ENCODE measurements around the gene PPP4R3A. TPM values are rescaled to one million over a fixed set of nuclear protein-coding genes. Genes with fewer than 3 reads are reported as not detected.
A peak's percentile ranks its signal among the peaks of the same experiment; 100 is the strongest.
"Not testable (repeated sequence)": the region's sequence is repeated elsewhere in the genome, so short reads cannot be mapped to it uniquely, and the experiment has no call there.

The PPP4R3A gene
- polyA plus RNA-seq, 1 donor = 98.6 TPM

DNA sequence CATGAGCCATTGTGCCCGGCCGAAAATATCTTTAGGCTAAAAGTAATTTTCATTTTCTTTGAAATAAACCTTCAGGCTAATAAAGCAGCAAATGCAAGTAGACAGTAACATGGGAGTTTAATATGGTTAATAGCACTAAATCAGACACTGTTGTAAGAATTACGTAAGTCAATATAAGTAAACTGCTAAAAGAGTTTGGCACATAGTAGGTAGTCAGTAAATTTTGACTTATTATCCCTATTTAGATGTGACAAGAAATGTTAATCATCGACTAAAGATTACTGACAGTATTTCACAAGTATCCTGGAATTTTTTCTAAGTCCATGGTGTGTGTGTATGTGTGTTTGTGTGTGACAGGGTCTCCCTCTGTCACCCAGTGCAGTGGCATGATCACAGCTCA is 3.9 kb downstream of the PPP4R3A start:
- H3K4me1 ChIP-seq (ENCODE audit: control insufficient read depth, insufficient read depth, low read length) = peaks cover 2% of the 10 kb centered on the region
- no peaks in the 10 kb centered on the region for H3K9me3 ChIP-seq (ENCODE audit: control insufficient read depth, low read depth, low read length)
- H3K27ac ChIP-seq (ENCODE audit: low read length) = no peak overlapping the region
- DNase-seq = no peak
- no CpG with 5 or more reads among the region's 4 CpGs for WGBS (ENCODE audit: insufficient coverage, low lambda C conversion rate)
- no peaks in the 10 kb centered on the region for H3K27me3 ChIP-seq (ENCODE audit: control insufficient read depth, insufficient read depth, low read length)
- H3K4me3 ChIP-seq (ENCODE audit: low read length) = no peak overlapping the region
- peaks cover 27% of the 10 kb centered on the region for H3K36me3 ChIP-seq (ENCODE audit: control insufficient read depth, insufficient read depth, low read length)

- no CpG with 5 or more reads among the region's 4 CpGs for WGBS (ENCODE audit: insufficient coverage, low lambda C conversion rate)
- H3K4me3 ChIP-seq (ENCODE audit: low read length) = no peak overlapping the region
- H3K27ac ChIP-seq (ENCODE audit: low read length) = no peak overlapping the region
- no peak for DNase-seq
- H3K4me1 ChIP-seq (ENCODE audit: control insufficient read depth, insufficient read depth, low read length) = peaks cover 2% of the 10 kb centered on the region
- H3K27me3 ChIP-seq (ENCODE audit: control insufficient read depth, insufficient read depth, low read length) = no peaks in the 10 kb centered on the region
- peaks cover 32% of the 10 kb centered on the region for H3K36me3 ChIP-seq (ENCODE audit: control insufficient read depth, insufficient read depth, low read length)
- H3K9me3 ChIP-seq (ENCODE audit: control insufficient read depth, low read depth, low read length) = no peaks in the 10 kb centered on the region
Observed at GRCh38 chr14:91503000-91503504, 7.1 kb downstream of the PPP4R3A start.

DNA sequence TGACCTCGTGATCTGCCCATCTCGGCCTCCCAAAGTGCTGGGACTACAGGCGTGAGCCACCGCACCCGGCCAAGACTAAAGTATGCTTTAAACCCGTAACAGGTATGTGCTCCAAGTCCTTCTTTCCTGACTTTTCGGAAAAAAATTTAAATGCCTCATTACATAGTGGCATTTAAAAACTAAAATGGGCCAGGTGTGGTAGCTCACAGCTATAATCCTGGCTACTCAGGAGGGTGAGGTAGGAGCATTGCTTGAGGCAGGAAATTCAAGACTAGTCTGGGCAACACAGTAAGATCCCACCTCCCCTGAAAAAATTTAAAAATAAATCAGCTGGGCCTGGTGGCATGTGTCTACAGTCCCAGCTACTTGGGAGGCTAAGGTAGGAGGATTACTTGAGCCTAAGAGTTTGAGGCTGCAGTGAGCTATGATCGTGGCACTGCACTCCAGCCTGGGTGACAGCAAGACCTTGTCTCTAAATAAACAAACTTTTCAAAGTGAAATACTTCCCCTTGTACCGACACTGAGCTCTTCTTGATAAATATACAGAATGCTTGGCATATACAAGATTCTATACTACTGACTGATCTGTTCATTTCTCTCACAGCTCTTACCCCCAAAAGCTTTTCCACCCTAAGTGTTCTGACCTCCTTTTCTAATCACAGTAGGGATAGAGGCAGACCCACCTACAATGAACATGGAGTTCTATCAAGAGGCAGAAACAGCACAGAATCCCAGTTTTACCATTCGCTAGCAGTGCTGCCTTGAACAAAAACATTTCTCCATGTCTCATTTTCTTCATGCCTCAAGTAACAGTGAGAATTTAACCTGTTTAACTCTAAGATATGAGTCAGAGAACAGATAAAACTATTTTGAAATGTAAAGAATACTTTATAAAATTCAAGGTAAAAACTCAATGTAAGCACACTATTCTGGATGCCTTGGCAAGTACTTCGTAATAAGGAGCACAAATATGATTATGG is 7.9 kb downstream of the PPP4R3A start:
- Histone ChIP-seq H3K27me3 (ENCODE audit: control insufficient read depth, insufficient read depth, low read length) (no peaks in the 10 kb centered on the region), H3K4me1 (ENCODE audit: control insufficient read depth, insufficient read depth, low read length) (peaks cover 2% of the 10 kb centered on the region), H3K9me3 (ENCODE audit: control insufficient read depth, low read depth, low read length) (no peaks in the 10 kb centered on the region), H3K36me3 (ENCODE audit: control insufficient read depth, insufficient read depth, low read length) (peaks cover 32% of the 10 kb centered on the region), H3K27ac (ENCODE audit: low read length) (no peak overlapping the region), H3K4me3 (ENCODE audit: low read length) (no peak overlapping the region)
- 93% methylated on average over 3 of the region's 11 CpGs for WGBS (ENCODE audit: insufficient coverage, low lambda C conversion rate)
- no peak for DNase-seq

DNA sequence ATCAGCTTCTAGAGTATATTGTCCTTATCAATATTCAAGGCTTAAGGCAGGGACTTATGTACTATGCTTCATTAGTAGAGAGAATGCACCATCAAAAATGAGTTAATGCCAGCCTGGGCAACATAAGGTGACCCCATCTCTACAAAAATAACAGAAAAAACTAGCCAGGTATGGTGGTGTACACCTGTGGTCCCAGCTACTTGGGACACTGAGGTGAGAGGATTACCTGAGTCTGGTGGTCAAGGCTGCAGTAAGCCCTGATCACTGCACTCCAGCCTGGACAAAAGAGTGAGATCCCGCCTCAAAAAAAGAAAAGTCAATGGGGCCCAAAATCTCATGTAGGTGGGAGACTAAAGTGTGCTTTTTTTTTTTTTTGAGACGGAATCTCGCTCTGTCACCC is 8.8 kb downstream of the PPP4R3A start:
- Histone ChIP-seq H3K9me3 (ENCODE audit: control insufficient read depth, low read depth, low read length) (no peaks in the 10 kb centered on the region), H3K27ac (ENCODE audit: low read length) (no peak overlapping the region), H3K4me1 (ENCODE audit: control insufficient read depth, insufficient read depth, low read length) (no peaks in the 10 kb centered on the region), H3K4me3 (ENCODE audit: low read length) (no peak overlapping the region), H3K27me3 (ENCODE audit: control insufficient read depth, insufficient read depth, low read length) (no peaks in the 10 kb centered on the region), H3K36me3 (ENCODE audit: control insufficient read depth, insufficient read depth, low read length) (peaks cover 29% of the 10 kb centered on the region)
- WGBS (ENCODE audit: insufficient coverage, low lambda C conversion rate) = no CpG with 5 or more reads among the region's 3 CpGs
- DNase-seq = no peak

DNA sequence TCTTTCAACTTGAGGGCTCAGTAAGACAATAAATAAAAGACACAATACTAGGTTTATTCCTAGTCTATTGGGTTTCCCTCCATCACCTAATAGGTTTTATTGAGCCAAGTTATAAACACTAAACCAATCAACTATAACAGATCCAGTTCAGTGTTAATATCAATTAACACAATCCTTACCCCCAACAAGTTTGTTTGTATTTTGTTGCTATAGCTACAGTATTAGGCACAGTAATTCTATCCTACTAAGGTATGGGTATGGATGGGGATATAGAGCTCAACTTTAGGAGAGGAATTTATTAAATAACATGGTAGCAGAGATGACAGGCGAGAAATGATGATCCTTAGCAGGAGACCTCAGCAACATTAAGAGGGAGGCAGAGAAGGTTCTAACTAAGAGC is 13.3 kb downstream of the PPP4R3A start:
- H3K4me1 ChIP-seq (ENCODE audit: control insufficient read depth, insufficient read depth, low read length) = peaks cover 5% of the 10 kb centered on the region
- DNase-seq = peak in 1 of 2 donors; percentile 46
- H3K27me3 ChIP-seq (ENCODE audit: control insufficient read depth, insufficient read depth, low read length) = no peaks in the 10 kb centered on the region
- peaks cover 10% of the 10 kb centered on the region for H3K36me3 ChIP-seq (ENCODE audit: control insufficient read depth, insufficient read depth, low read length)
- no CpG with 5 or more reads among the region's 1 CpG for WGBS (ENCODE audit: insufficient coverage, low lambda C conversion rate)
- H3K27ac ChIP-seq (ENCODE audit: low read length) = no peak overlapping the region
- no peak overlapping the region for H3K4me3 ChIP-seq (ENCODE audit: low read length)
- no peaks in the 10 kb centered on the region for H3K9me3 ChIP-seq (ENCODE audit: control insufficient read depth, low read depth, low read length)

DNA sequence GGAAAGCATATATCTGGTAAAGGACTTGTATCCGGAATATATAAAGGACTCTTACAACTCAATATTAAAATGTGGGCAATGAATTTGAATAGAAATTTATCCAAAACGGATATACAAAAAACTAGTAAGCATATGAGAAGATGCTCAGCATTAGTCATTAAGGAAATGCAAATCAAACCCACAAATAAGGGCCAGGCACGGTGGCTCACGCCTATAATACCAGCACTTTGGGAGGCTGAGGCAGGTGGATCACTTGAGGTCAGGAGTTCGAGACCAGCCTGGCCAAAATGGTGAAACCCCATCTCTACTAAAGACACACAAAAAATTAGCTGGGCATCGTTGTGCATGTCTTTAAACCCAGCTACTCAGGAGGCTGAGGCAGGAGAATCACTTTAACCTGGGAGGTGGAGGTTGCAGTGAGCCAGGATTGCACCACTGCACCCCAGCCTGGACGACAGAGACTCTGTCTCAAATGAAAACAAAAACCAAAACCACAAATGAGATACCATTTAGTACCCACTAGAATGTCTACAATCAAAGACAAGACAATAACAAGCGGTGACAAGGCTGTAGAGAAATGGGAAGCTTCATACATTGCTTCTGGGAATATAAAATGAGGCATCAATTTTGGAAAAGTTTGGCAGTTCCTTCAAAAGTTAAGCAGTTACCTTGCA is 15.6 kb downstream of the PPP4R3A start:
- H3K27ac ChIP-seq (ENCODE audit: low read length); H3K4me3 ChIP-seq (ENCODE audit: low read length); H3K27me3 ChIP-seq (ENCODE audit: control insufficient read depth, insufficient read depth, low read length); H3K4me1 ChIP-seq (ENCODE audit: control insufficient read depth, insufficient read depth, low read length); DNase-seq; H3K9me3 ChIP-seq (ENCODE audit: control insufficient read depth, low read depth, low read length): not testable (repeated sequence)
- 100% methylated on average over 1 of the region's 8 CpGs for WGBS (ENCODE audit: insufficient coverage, low lambda C conversion rate)
- H3K36me3 ChIP-seq (ENCODE audit: control insufficient read depth, insufficient read depth, low read length) = peaks cover 13% of the 10 kb centered on the region

DNA sequence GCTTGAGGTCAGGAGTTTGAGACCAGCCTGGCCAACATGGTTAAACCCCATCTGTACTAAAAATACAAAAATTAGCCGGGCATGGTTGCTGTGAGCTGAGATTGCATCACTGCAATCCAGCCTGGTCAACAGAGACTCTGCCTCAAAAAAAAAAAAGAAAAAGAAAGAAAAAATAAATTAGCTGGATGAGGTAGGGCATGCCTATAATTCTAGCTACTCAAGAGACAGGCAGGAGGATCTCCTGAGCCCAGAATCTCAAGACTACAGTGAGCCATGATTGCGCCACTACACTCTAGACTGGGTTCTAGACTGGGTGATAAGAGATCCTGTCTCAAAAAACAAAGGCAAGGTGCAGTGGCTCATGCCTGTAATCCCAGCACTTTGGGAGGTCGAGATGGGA is 16.9 kb downstream of the PPP4R3A start:
- H3K27ac ChIP-seq (ENCODE audit: low read length) = no peak overlapping the region
- peaks cover 10% of the 10 kb centered on the region for H3K36me3 ChIP-seq (ENCODE audit: control insufficient read depth, insufficient read depth, low read length)
- DNase-seq = no peak
- no peaks in the 10 kb centered on the region for H3K9me3 ChIP-seq (ENCODE audit: control insufficient read depth, low read depth, low read length)
- H3K4me1 ChIP-seq (ENCODE audit: control insufficient read depth, insufficient read depth, low read length) = peaks cover 5% of the 10 kb centered on the region
- no peaks in the 10 kb centered on the region for H3K27me3 ChIP-seq (ENCODE audit: control insufficient read depth, insufficient read depth, low read length)
- H3K4me3 ChIP-seq (ENCODE audit: low read length) = no peak overlapping the region
- no CpG with 5 or more reads among the region's 3 CpGs for WGBS (ENCODE audit: insufficient coverage, low lambda C conversion rate)

DNA sequence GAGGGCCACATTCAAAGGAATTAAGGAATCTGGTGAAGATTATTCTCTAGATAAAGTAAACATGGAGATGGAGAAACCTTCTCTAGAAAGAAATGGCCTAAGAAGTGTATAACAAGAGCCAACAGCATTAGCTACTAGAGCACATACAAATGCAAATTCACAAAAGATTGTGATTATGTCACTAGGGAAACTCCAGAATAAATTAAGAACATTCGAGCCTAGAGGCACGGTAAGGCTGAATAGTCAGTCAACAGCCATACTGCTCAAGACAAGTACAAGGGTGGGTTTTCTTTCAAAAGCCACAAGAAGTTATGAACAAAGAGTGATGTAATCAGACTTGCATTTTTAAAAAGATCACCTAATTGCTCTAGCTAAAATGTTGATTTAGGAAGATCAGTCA is 25.4 kb downstream of the PPP4R3A start:
- no CpG with 5 or more reads among the region's 2 CpGs for WGBS (ENCODE audit: insufficient coverage, low lambda C conversion rate)
- no peak overlapping the region for H3K4me3 ChIP-seq (ENCODE audit: low read length)
- H3K9me3 ChIP-seq (ENCODE audit: control insufficient read depth, low read depth, low read length) = no peaks in the 10 kb centered on the region
- DNase-seq = no peak
- H3K27ac ChIP-seq (ENCODE audit: low read length) = no peak overlapping the region
- peaks cover 61% of the 10 kb centered on the region for H3K36me3 ChIP-seq (ENCODE audit: control insufficient read depth, insufficient read depth, low read length)
- no peaks in the 10 kb centered on the region for H3K27me3 ChIP-seq (ENCODE audit: control insufficient read depth, insufficient read depth, low read length)
- H3K4me1 ChIP-seq (ENCODE audit: control insufficient read depth, insufficient read depth, low read length) = no peaks in the 10 kb centered on the region

DNA sequence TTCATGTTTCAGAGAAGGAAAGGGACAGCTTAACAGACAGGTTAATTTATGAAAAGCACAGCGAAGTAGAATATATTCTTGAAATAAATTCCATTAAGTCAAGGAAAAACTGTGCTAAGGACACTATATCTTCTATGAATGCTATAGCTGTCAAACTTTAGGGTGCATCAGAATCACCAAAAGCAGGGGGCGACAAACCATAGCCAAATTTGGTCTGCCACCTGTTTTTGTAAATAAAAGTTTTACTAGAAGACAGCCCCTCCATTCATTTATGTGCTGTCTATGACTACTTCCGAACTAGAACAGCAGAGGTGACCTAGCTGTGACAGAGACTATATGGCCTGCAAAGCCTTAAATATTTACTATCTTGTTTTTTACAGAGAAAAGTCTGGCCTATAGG is 25.9 kb downstream of the PPP4R3A start:
- Histone ChIP-seq H3K36me3 (ENCODE audit: control insufficient read depth, insufficient read depth, low read length) (peaks cover 66% of the 10 kb centered on the region), H3K4me1 (ENCODE audit: control insufficient read depth, insufficient read depth, low read length) (no peaks in the 10 kb centered on the region)
- no peak for DNase-seq

DNA sequence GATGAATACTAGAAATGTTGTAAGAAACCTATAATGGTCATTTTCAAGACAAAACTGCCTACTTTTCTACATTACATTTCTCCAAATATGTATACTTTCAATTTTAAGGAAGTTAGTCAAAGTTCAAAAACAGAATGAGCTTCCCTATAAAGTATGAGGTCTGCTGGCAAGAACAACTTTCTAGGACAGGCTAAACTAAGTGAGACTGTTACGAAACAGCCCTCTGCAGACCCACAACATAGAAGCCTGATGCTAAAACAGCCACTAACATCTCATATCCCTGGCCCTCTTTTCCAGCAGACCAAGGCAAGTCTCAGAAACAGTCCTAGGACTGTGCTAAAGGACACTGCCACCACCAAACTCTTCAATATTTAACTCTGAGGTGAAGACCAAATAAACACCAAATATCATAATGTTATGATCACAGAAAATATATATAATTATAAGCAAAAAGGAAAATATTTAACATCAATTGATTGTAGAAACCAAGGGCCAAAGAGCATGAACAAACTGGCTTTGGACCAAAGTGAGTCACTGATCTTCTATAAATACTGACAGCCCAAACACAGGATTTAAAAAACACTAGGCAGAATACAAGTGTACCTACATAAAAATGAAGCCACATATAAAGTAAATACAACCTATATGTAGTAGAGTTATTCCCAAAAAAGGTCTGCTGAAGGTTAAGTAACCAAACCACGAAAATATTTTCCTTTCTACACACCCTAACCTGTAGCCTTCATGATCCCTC is 27.7 kb downstream of the PPP4R3A start:
- Histone ChIP-seq H3K36me3 (ENCODE audit: control insufficient read depth, insufficient read depth, low read length) (peaks cover 71% of the 10 kb centered on the region), H3K27me3 (ENCODE audit: control insufficient read depth, insufficient read depth, low read length) (no peaks in the 10 kb centered on the region), H3K9me3 (ENCODE audit: control insufficient read depth, low read depth, low read length) (no peaks in the 10 kb centered on the region), H3K4me3 (ENCODE audit: low read length) (no peak overlapping the region), H3K27ac (ENCODE audit: low read length) (no peak overlapping the region), H3K4me1 (ENCODE audit: control insufficient read depth, insufficient read depth, low read length) (no peaks in the 10 kb centered on the region)
- 100% methylated on average over 1 of the region's 2 CpGs for WGBS (ENCODE audit: insufficient coverage, low lambda C conversion rate)
- DNase-seq = no peak

More for the DNA sequence above, 25.9 kb downstream of the PPP4R3A start:
- H3K27ac ChIP-seq (ENCODE audit: low read length) = no peak overlapping the region
- H3K9me3 ChIP-seq (ENCODE audit: control insufficient read depth, low read depth, low read length) = no peaks in the 10 kb centered on the region
- WGBS (ENCODE audit: insufficient coverage, low lambda C conversion rate) = no CpG with 5 or more reads among the region's 3 CpGs
- H3K27me3 ChIP-seq (ENCODE audit: control insufficient read depth, insufficient read depth, low read length) = no peaks in the 10 kb centered on the region
- H3K4me3 ChIP-seq (ENCODE audit: low read length) = no peak overlapping the region

All from large intestine (tissue), 3 donors.